ENCODE data around the gene IL1B.

DNA sequence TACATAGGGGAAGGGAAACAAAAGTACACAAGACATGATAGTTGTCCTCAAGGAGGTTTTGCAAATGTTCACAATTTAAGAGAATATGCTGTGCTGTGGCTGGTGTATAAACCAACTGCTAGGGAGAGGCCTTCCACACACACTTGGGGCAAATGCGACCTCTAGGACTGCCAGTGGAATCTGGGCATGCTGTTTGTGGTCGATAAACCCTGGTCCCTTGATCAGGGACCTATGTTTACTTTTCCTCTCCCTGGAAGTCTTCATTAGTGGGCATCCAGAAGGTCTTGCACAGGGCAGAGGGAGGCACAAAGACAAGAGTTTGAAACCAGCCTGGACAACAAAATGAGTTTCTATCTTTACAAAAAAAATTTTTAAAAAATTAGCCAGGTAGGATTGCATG, 7.3 kb upstream of the IL1B start:
- TF ChIP-seq, protein P1, sequence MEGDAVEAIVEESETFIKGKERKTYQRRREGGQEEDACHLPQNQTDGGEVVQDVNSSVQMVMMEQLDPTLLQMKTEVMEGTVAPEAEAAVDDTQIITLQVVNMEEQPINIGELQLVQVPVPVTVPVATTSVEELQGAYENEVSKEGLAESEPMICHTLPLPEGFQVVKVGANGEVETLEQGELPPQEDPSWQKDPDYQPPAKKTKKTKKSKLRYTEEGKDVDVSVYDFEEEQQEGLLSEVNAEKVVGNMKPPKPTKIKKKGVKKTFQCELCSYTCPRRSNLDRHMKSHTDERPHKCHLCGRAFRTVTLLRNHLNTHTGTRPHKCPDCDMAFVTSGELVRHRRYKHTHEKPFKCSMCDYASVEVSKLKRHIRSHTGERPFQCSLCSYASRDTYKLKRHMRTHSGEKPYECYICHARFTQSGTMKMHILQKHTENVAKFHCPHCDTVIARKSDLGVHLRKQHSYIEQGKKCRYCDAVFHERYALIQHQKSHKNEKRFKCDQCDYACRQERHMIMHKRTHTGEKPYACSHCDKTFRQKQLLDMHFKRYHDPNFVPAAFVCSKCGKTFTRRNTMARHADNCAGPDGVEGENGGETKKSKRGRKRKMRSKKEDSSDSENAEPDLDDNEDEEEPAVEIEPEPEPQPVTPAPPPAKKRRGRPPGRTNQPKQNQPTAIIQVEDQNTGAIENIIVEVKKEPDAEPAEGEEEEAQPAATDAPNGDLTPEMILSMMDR (IDR thresholded peaks at IDR 0.05; ENCODE audit: low read depth, low read length, poor library complexity, severe bottlenecking) = no peak
- TF ChIP-seq EZH2phosphoT487 (IDR thresholded peaks at IDR 0.05; ENCODE audit: borderline replicate concordance, low read length) = no peak

All from DOHH2 (cell line).